Fibroblast of lung (primary cell): ENCODE results near the gene NOX4.

Experiments
- CTCF ChIP-seq, 2 donors: IDR thresholded peaks in 1 of 2; conservative IDR thresholded peaks in 1 of 2; 1 replicate in 1 of 2; 2 replicates in 1 of 2; pipeline ENCODE4 v1.5.1; 2011 to 2012; ENCODE audit warnings: low read length in 2 of 2, control low read depth in 1 of 2, inconsistent platforms in 1 of 2, low read depth in 1 of 2, mild to moderate bottlenecking in 1 of 2
- EZH2 ChIP-seq: IDR thresholded peaks from 2 replicates; pipeline ENCODE4 v1.5.1; 2012; ENCODE audit warnings: low read length, control low read depth, mild to moderate bottlenecking; ENCODE audit errors: missing control alignments

- no peak for TF ChIP-seq EZH2
- TF ChIP-seq CTCF (conservative IDR thresholded peaks at IDR 0.05 in 1 of 2, IDR thresholded peaks at IDR 0.05 in 1 of 2; ENCODE audit: low read depth in 1 of 2, low read length in 2 of 2) = no peak
These were observed 45.8 kb upstream of the NOX4 start for GRCh38 chr11:89536926-89537325.
